K562 (cell line): ENCODE results near the gene RFPL4A. TPM values are rescaled to one million over a fixed set of nuclear protein-coding genes. Genes with fewer than 3 reads are reported as not detected.
"Not testable (repeated sequence)": the region's sequence is repeated elsewhere in the genome, so short reads cannot be mapped to it uniquely, and the experiment has no call there.

Experiments
- ATAC-seq: fragments of 200-7000 bp; cut with Tn5 transposase; 3 replicates; pipeline ENCODE4 v1.9.1; 2020; ENCODE audit warnings: moderate library complexity
- BruUV-seq: library from RNA; stranded (reverse); fragments of 400-500 nt; replicated peaks from 2 replicates; lab custom pipeline; 2021; lab: Mats Ljungman, UMichigan
- CTCF ChIA-PET: fragments of 300-600 bp; formaldehyde crosslinking; extraction: SDS; loops from one replicate; lab custom pipeline; 2021; ENCODE audit warnings: low intra/inter-chr PET ratio; lab: Yijun Ruan, JAX
- POLR2A ChIA-PET: fragments of 300-600, 350-650 bp; sonication (Branson Sonifier 250); formaldehyde crosslinking; extraction: SDS; loops from one replicate; lab custom pipeline; 2021; ENCODE audit warnings: antibody characterized with exemption, inconsistent platforms; lab: Yijun Ruan, JAX
- DNase-seq, 4 experiments: peaks; one replicate each; pipeline versions ENCODE4 v3.0.0 to v3.0.0-alpha.2; 2011 to 2018; ENCODE audit warnings: low spot score in 3 of 4, mixed read lengths in 3 of 4; ENCODE audit errors: extremely low read depth in 1 of 4
- FAIRE-seq: peaks from 2 replicates; lab custom pipeline; 2011; peaks lifted over from hg19 to GRCh38; lab: Jason Lieb, UNC
- H2AFZ ChIP-seq: 2 replicates; pipeline ENCODE4 v1.6.0; 2011; ENCODE audit warnings: low read depth, low read length, control low read depth, inconsistent platforms
- H3K27ac ChIP-seq: fragments of 200-600 bp; 3 replicates; pipeline ENCODE4 v1.8.0; 2011; ENCODE audit warnings: low read depth, mild to moderate bottlenecking, control low read depth, inconsistent platforms, low read length, moderate library complexity, mixed read lengths; ENCODE audit errors: extremely low read depth
- H3K27me3 ChIP-seq, 2 experiments: fragments of 300-600 bp in 1 of 2; 2 replicates in 1 of 2; 3 replicates in 1 of 2; pipeline versions ENCODE4 v1.6.0 to v1.8.0; 2011; ENCODE audit warnings: inconsistent platforms in 2 of 2, low read length in 2 of 2, mild to moderate bottlenecking in 1 of 2, mixed read lengths in 1 of 2, moderate library complexity in 1 of 2; ENCODE audit not compliant: control insufficient read depth in 2 of 2, insufficient read depth in 2 of 2
- H3K36me3 ChIP-seq: fragments of 300-600 bp; 3 replicates; pipeline ENCODE4 v1.8.0; 2011; ENCODE audit warnings: mild to moderate bottlenecking, low read length, inconsistent platforms; ENCODE audit not compliant: control insufficient read depth, insufficient read depth
- H3K4me1 ChIP-seq, 2 experiments: fragments of 200-600 bp in 1 of 2; replicated peaks in 1 of 2; 2 replicates in 1 of 2; 3 replicates in 1 of 2; pipeline versions ENCODE4 v1.5.1 to v1.8.0; 2011; ENCODE audit warnings: inconsistent platforms in 2 of 2, low read length in 2 of 2, mild to moderate bottlenecking in 1 of 2, mixed read lengths in 1 of 2, moderate library complexity in 1 of 2; ENCODE audit not compliant: control insufficient read depth in 2 of 2, insufficient read depth in 2 of 2
- H3K4me2 ChIP-seq: 2 replicates; pipeline ENCODE4 v1.6.1; 2011; ENCODE audit warnings: low read length, control low read depth, inconsistent platforms, mixed read lengths; ENCODE audit not compliant: insufficient read depth
- H3K4me3 ChIP-seq: fragments of 200-600 bp; sonication (generic), shearing (Covaris generic); 2 replicates; pipeline ENCODE4 v1.5.1; 2016; ENCODE audit warnings: control low read depth, inconsistent platforms
- H3K79me2 ChIP-seq: fragments of 200-600 bp; 3 replicates; pipeline ENCODE4 v1.8.0; 2011; ENCODE audit warnings: low read length, inconsistent platforms; ENCODE audit not compliant: control insufficient read depth, insufficient read depth
- H3K9ac ChIP-seq, 2 experiments: 2 replicates each; pipeline versions ENCODE4 v1.6.0 to v1.6.1; 2011; ENCODE audit warnings: low read depth in 2 of 2, low read length in 2 of 2, control low read depth in 1 of 2, inconsistent platforms in 1 of 2, mild to moderate bottlenecking in 1 of 2, mixed read lengths in 1 of 2; ENCODE audit not compliant: insufficient read depth in 1 of 2
- H3K9me1 ChIP-seq: one replicate; pipeline ENCODE4 v1.6.0; 2011; ENCODE audit warnings: inconsistent platforms, mild to moderate bottlenecking, low read length, moderate library complexity; ENCODE audit not compliant: control insufficient read depth, insufficient read depth
- H3K9me3 ChIP-seq: replicated peaks from 2 replicates; pipeline ENCODE4 v1.5.1; 2011; ENCODE audit warnings: low read depth, low read length, inconsistent platforms; ENCODE audit not compliant: control insufficient read depth, insufficient read depth
- H4K20me1 ChIP-seq: replicated peaks from 2 replicates; pipeline ENCODE4 v1.6.1; 2011; ENCODE audit warnings: low read length, inconsistent platforms, mixed read lengths; ENCODE audit not compliant: control insufficient read depth, insufficient read depth
- whole genome bisulfite sequencing: fragments of 100-300 bp; shearing (Covaris generic); methylation state at CpG from one replicate; pipeline ENCODE4 v1.1.6; 2016; ENCODE audit warnings: low coverage, mixed read lengths; ENCODE audit not compliant: insufficient coverage; ENCODE audit errors: missing lambda C conversion rate; 5-methylcytosine and 5-hydroxymethylcytosine counted together
- in situ Hi-C: fragments of 300-500 bp; cut with MboI; formaldehyde crosslinking; loops from 4 replicates; pipeline ENCODE4 v1.15.0; 2018; ENCODE audit warnings: inconsistent platforms, mixed read lengths
- intact Hi-C: fragments of 100-400 bp; cut with micrococcal nuclease; formaldehyde crosslinking; loops from 2 replicates; pipeline ENCODE4 v1.14.2; 2022
- polyA plus RNA-seq, 8 experiments: library from polyadenylated mRNA; depleted of rRNA in 4 of 8; stranded (reverse) in 5 of 8; unstranded in 3 of 8; fragments of >200 nt; fragmentation: Nextera tagmentation in 2 of 8; fragmentation: Illumina TruSeq in 1 of 8; extraction: Ambion mirVana in 2 of 8; extraction: Trizol in 1 of 8; gene quantifications; 2 replicates each; pipeline versions ENCODE4 v1.2.1 to v1.2.3, GENCODE V29; 2011 to 2014; ENCODE audit warnings: inconsistent platforms in 1 of 8, missing spikeins in 1 of 8
- total RNA-seq, 7 experiments: library from RNA; depleted of rRNA in 6 of 7; stranded (reverse); fragments of >200 nt in 6 of 7; fragmentation: Illumina TruSeq in 2 of 7; extraction: Trizol in 2 of 7; gene quantifications; 2 replicates each; pipeline versions ENCODE4 v1.2.1 to v1.2.3, GENCODE V29; 2011 to 2021; ENCODE audit warnings: low replicate concordance in 1 of 7

The RFPL4A gene
- total and polyA plus RNA-seq, 9 of the 15 experiments (the other 6 are each of a cell fraction or from before 2014, with no cell fraction given) = 0.13 to 1.1 (median 0.23) TPM; not detected in 1

GRCh38 chr19:55768818-55769217, 9.9 kb downstream of the RFPL4A start, which contains the start of gene RFPL4AL1:
RFPL4AL1 (plus strand) TSS chr19:55769118; CDS start chr19:55771805, 2,687 bp downstream.
- H3K9me1 ChIP-seq, H3K4me1 ChIP-seq, H3K4me2 ChIP-seq, H4K20me1 ChIP-seq, H3K79me2 ChIP-seq, H3K4me3 ChIP-seq, POLR2A ChIA-PET, H3K9ac ChIP-seq, FAIRE-seq, H3K36me3 ChIP-seq, DNase-seq, H3K27ac ChIP-seq, H3K9me3 ChIP-seq, CTCF ChIA-PET, H2AFZ ChIP-seq, in situ Hi-C loops, BruUV-seq, ATAC-seq, H3K27me3 ChIP-seq, intact Hi-C loops: not testable (repeated sequence)
- WGBS = 0% methylated on average over 4 of the region's 6 CpGs

DNA sequence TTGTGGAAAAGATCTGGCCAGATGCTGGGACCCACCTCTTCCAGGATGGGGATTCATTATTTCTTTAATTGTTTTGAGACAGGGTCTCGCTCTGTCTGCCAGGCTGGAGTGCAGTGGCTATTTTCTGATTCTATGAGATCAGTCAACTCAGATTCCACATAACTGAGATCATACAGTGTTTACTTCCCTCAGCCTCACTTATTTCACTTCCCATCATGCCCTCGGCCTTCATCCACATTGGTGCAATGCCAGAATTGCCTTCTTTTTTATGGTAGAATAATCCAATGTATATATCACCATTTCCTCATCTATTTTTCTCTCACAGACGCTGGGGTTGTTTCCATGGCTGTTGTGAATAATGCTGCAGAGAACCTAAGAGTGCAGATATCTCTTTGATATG, 10.7 kb downstream of the RFPL4A start:
- intact Hi-C loops, H3K9me3 ChIP-seq, POLR2A ChIA-PET, H3K27ac ChIP-seq, in situ Hi-C loops, H3K36me3 ChIP-seq, H3K27me3 ChIP-seq, FAIRE-seq, BruUV-seq, ATAC-seq, H3K79me2 ChIP-seq, H3K4me3 ChIP-seq, H4K20me1 ChIP-seq, CTCF ChIA-PET, H2AFZ ChIP-seq, H3K4me2 ChIP-seq, H3K9me1 ChIP-seq, H3K9ac ChIP-seq, H3K4me1 ChIP-seq, DNase-seq: not testable (repeated sequence)
- 0% methylated on average over 1 of the region's 3 CpGs for WGBS
